HG03457 (cell line): ENCODE results near the gene TOP2B.
A peak's percentile ranks its signal among the peaks of the same experiment; 100 is the strongest.

Experiments used
- ATAC-seq: cut with Tn5 transposase; IDR thresholded peaks from one replicate; pipeline ENCODE4 v1.9.1; 2021; ENCODE audit warnings: moderate number of reproducible peaks; ENCODE audit not compliant: unreplicated experiment

TOP2B gene

GRCh38 chr3:25664812-25665314 lies at the start of gene TOP2B:
Gene TOP2B, minus strand, starts transcription at chr3:25664907. Its CDS starts 610 bp downstream, at chr3:25664297.
- peak; percentile 88 for ATAC-seq

GRCh38 chr3:25713341-25713985 lies 48.8 kb upstream of the TOP2B start:
- no peak for ATAC-seq

- ATAC-seq = no peak
Measured at GRCh38 chr3:25711090-25711489, 46.4 kb upstream of the TOP2B start.

- no peak for ATAC-seq
Measured at GRCh38 chr3:25708036-25708435, 43.3 kb upstream of the TOP2B start.

GRCh38 chr3:25707268-25707926 lies 42.7 kb upstream of the TOP2B start:
- ATAC-seq = no peak

GRCh38 chr3:25706213-25706612 lies 41.5 kb upstream of the TOP2B start:
- ATAC-seq = no peak

GRCh38 chr3:25697553-25697952 lies 32.8 kb upstream of the TOP2B start:
- no peak for ATAC-seq

- ATAC-seq = no peak
Measured at GRCh38 chr3:25695731-25696420, 31.2 kb upstream of the TOP2B start.

- no peak for ATAC-seq
Measured at GRCh38 chr3:25693238-25693637, 28.5 kb upstream of the TOP2B start.

GRCh38 chr3:25692341-25692740 lies 27.6 kb upstream of the TOP2B start:
- no peak for ATAC-seq

- ATAC-seq = no peak
Measured at GRCh38 chr3:25690768-25691533, 26.2 kb upstream of the TOP2B start.

GRCh38 chr3:25689226-25689625 lies 24.5 kb upstream of the TOP2B start:
- ATAC-seq = no peak

GRCh38 chr3:25687742-25688141 lies 23.0 kb upstream of the TOP2B start:
- ATAC-seq = no peak

GRCh38 chr3:25686766-25687165 lies 22.1 kb upstream of the TOP2B start:
- ATAC-seq = no peak

GRCh38 chr3:25683882-25684281 lies 19.2 kb upstream of the TOP2B start:
- ATAC-seq = no peak

- ATAC-seq = no peak
Measured at GRCh38 chr3:25683410-25683809, 18.7 kb upstream of the TOP2B start.

- ATAC-seq = no peak
Measured at GRCh38 chr3:25679642-25680302, 15.1 kb upstream of the TOP2B start.

- ATAC-seq = no peak
Measured at GRCh38 chr3:25679166-25679565, 14.5 kb upstream of the TOP2B start.

GRCh38 chr3:25678581-25678980 lies 13.9 kb upstream of the TOP2B start:
- ATAC-seq = no peak

GRCh38 chr3:25677121-25677520 lies 12.4 kb upstream of the TOP2B start:
- ATAC-seq = no peak

GRCh38 chr3:25674670-25675069 lies 10.0 kb upstream of the TOP2B start:
- ATAC-seq = no peak
